Adrenal gland (tissue), 5 donors: Measurements from ENCODE around the gene TBC1D22A.

ENCODE experiments used
- CTCF ChIP-seq, 6 experiments: fragments of 450-650 bp in 4 of 6; fragments of 200-600 bp in 2 of 6; sonication (generic) in 1 of 6; IDR thresholded peaks; 1 replicate in 5 of 6; 2 replicates in 1 of 6; pipeline versions ENCODE4 v1.5.1 to v1.8.0; 2016 to 2021; ENCODE audit warnings: antibody characterized with exemption in 6 of 6, mild to moderate bottlenecking in 2 of 6, moderate library complexity in 1 of 6
- POLR2A ChIP-seq, 2 donors: fragments of 450-650 bp; IDR thresholded peaks; one replicate each; pipeline ENCODE4 v1.6.1; 2017; ENCODE audit warnings: antibody characterized with exemption in 2 of 2, mild to moderate bottlenecking in 2 of 2, moderate library complexity in 1 of 2
- donor health status: DM: no; HTN: no; CAD: no.

GRCh38 chr22:47190276-47190956 is 428.0 kb downstream of the TBC1D22A start:
- TF ChIP-seq CTCF (IDR thresholded peaks at IDR 0.05) (no peak), POLR2A (IDR thresholded peaks at IDR 0.05) (no peak)
